WTC11 (cell line): Measurements from ENCODE around the gene ANKLE2. TPM values are rescaled to one million over a fixed set of nuclear protein-coding genes. Genes with fewer than 3 reads are reported as not detected.

Source experiments
- ATAC-seq: fragments of 200-7000 bp; cut with Tn5 transposase; 2 replicates; pipeline ENCODE4 v1.10.0; 2021; ENCODE audit warnings: mild to moderate bottlenecking, moderate library complexity
- CTCF ChIA-PET: fragments of 300-600 bp; sonication (Branson Sonifier 250); formaldehyde crosslinking; loops from one replicate; lab custom pipeline; 2021; ENCODE audit warnings: antibody characterized with exemption; lab: Charles Lee
- POLR2A ChIA-PET: fragments of 350-600 bp; sonication (Branson Sonifier 250); formaldehyde crosslinking; loops from one replicate; lab custom pipeline; 2021; ENCODE audit warnings: antibody characterized with exemption; lab: Charles Lee
- DNase-seq: peaks from one replicate; pipeline ENCODE4 v3.0.0; 2021; ENCODE audit warnings: low spot score
- H3K27ac Mint-ChIP-seq: 2 replicates; pipeline ENCODE4 v1.8.0; 2021; ENCODE audit warnings: mixed read lengths
- H3K27me3 Mint-ChIP-seq: 2 replicates; pipeline ENCODE4 v1.8.0; 2021; ENCODE audit warnings: low read depth, mild to moderate bottlenecking, moderate library complexity, mixed read lengths
- H3K36me3 Mint-ChIP-seq: 2 replicates; pipeline ENCODE4 v1.8.0; 2021; ENCODE audit warnings: mixed read lengths
- H3K4me1 Mint-ChIP-seq: 2 replicates; pipeline ENCODE4 v1.8.0; 2022; ENCODE audit warnings: mixed read lengths
- H3K4me3 Mint-ChIP-seq: 2 replicates; pipeline ENCODE4 v1.8.0; 2021; ENCODE audit warnings: mild to moderate bottlenecking, moderate library complexity, mixed read lengths
- H3K9me3 Mint-ChIP-seq: 2 replicates; pipeline ENCODE4 v1.8.0; 2021; ENCODE audit warnings: mixed read lengths
- AR ChIP-seq: fragments of 250-450 bp; sonication (Bioruptor Pico); IDR thresholded peaks from 2 replicates; pipeline ENCODE4 v1.9.0; 2021; ENCODE audit warnings: mild to moderate bottlenecking
- ATF1 ChIP-seq: sonication (generic); formaldehyde crosslinking; IDR thresholded peaks from 2 replicates; pipeline ENCODE4 v1.8.1; 2023; ENCODE audit warnings: mild to moderate bottlenecking, moderate library complexity, missing genetic modification reagents
- CREB1 ChIP-seq: sonication (generic); formaldehyde crosslinking; IDR thresholded peaks from 2 replicates; pipeline ENCODE4 v1.8.0; 2023; ENCODE audit warnings: mild to moderate bottlenecking, missing genetic modification reagents
- E2F5 ChIP-seq: sonication (generic); formaldehyde crosslinking; IDR thresholded peaks from 2 replicates; pipeline ENCODE4 v1.8.1; 2022; ENCODE audit warnings: mild to moderate bottlenecking, moderate library complexity, missing genetic modification reagents
- ELF4 ChIP-seq: sonication (generic); formaldehyde crosslinking; IDR thresholded peaks from 2 replicates; pipeline ENCODE4 v1.8.1; 2022; ENCODE audit warnings: low read depth, mild to moderate bottlenecking, moderate library complexity, missing genetic modification reagents
- EMX1 ChIP-seq: fragments of 250-450 bp; sonication (Bioruptor Pico); IDR thresholded peaks from 2 replicates; pipeline ENCODE4 v1.8.0; 2021; ENCODE audit warnings: mild to moderate bottlenecking
- ETV6 ChIP-seq: sonication (generic); formaldehyde crosslinking; IDR thresholded peaks from 2 replicates; pipeline ENCODE4 v1.8.1; 2022; ENCODE audit warnings: mild to moderate bottlenecking, missing genetic modification reagents
- FOXP4 ChIP-seq: sonication (generic); formaldehyde crosslinking; IDR thresholded peaks from 2 replicates; pipeline ENCODE4 v1.8.0; 2022; ENCODE audit warnings: mild to moderate bottlenecking, missing genetic modification reagents
- GTF2I ChIP-seq: fragments of 250-450 bp; sonication (Bioruptor Pico); conservative IDR thresholded peaks from 2 replicates; pipeline ENCODE4 v1.4.0; 2021; ENCODE audit warnings: mild to moderate bottlenecking
- JUN ChIP-seq: sonication (generic); formaldehyde crosslinking; IDR thresholded peaks from 2 replicates; pipeline ENCODE4 v1.8.0; 2023; ENCODE audit warnings: mild to moderate bottlenecking, missing genetic modification reagents
- MLX ChIP-seq: sonication (generic); formaldehyde crosslinking; IDR thresholded peaks from 2 replicates; pipeline ENCODE4 v1.8.1; 2023; ENCODE audit warnings: mild to moderate bottlenecking, missing genetic modification reagents, moderate library complexity
- NFATC4 ChIP-seq: fragments of 250-450 bp; sonication (Bioruptor Pico); IDR thresholded peaks from 2 replicates; pipeline ENCODE4 v1.9.0; 2021; ENCODE audit warnings: mild to moderate bottlenecking
- NR3C1 ChIP-seq: sonication (generic); formaldehyde crosslinking; conservative IDR thresholded peaks from 2 replicates; pipeline ENCODE4 v1.8.1; 2023; ENCODE audit warnings: low read depth, mild to moderate bottlenecking, missing genetic modification reagents
- PREB ChIP-seq: sonication (generic); formaldehyde crosslinking; IDR thresholded peaks from 2 replicates; pipeline ENCODE4 v1.8.1; 2022; ENCODE audit warnings: mild to moderate bottlenecking, missing genetic modification reagents, moderate library complexity, borderline replicate concordance
- TEAD4 ChIP-seq: sonication (generic); formaldehyde crosslinking; IDR thresholded peaks from 2 replicates; pipeline ENCODE4 v1.8.0; 2022; ENCODE audit warnings: mild to moderate bottlenecking, missing genetic modification reagents
- ZBTB43 ChIP-seq: sonication (generic); formaldehyde crosslinking; IDR thresholded peaks from 2 replicates; pipeline ENCODE4 v1.8.1; 2023; ENCODE audit warnings: mild to moderate bottlenecking, missing genetic modification reagents
- ZNF121 ChIP-seq: sonication (generic); formaldehyde crosslinking; IDR thresholded peaks from 2 replicates; pipeline ENCODE4 v1.8.0; 2023; ENCODE audit warnings: missing genetic modification reagents
- ZNF396 ChIP-seq: fragments of 250-450 bp; sonication (Bioruptor Pico); IDR thresholded peaks from 2 replicates; pipeline ENCODE4 v1.8.0; 2021; ENCODE audit warnings: mild to moderate bottlenecking, moderate library complexity, borderline replicate concordance
- total RNA-seq: library from RNA; stranded (reverse); gene quantifications from 3 replicates; pipeline ENCODE4 v1.2.3, GENCODE V29; 2021

The ANKLE2 gene
- total RNA-seq, 1 experiment from 2014 or later, result 63.8 TPM

- no peak for TF ChIP-seq ZBTB43 (CRISPR knock-in tag)
- TF ChIP-seq NR3C1, result no peak
- no peak for TF ChIP-seq AR (CRISPR knock-in tag)
These were observed 14.2 kb downstream of the ANKLE2 start (continued) for GRCh38 chr12:132747395-132747794.

GRCh38 chr12:132746613-132747012, 15.0 kb downstream of the ANKLE2 start:
- H3K4me3 Mint-ChIP-seq, result no peak overlapping the region
- POLR2A ChIA-PET, result no interaction called here

More at GRCh38 chr12:132746613-132747012, 15.0 kb downstream of the ANKLE2 start:
- CTCF ChIA-PET, result interaction anchor here (3.1 kb wide), 1 partner anchor 22 kb away, joined by 11 read pairs; no protein-coding TSS in a partner anchor
- DNase-seq (no peak), ATAC-seq (no peak)
- no peak overlapping the region for H3K27ac Mint-ChIP-seq
- no peaks in the 10 kb centered on the region for H3K4me1 Mint-ChIP-seq
- no peaks in the 10 kb centered on the region for H3K27me3 Mint-ChIP-seq
- H3K36me3 Mint-ChIP-seq, result peaks cover 78% of the 10 kb centered on the region
- TF ChIP-seq MLX (no peak), PREB (CRISPR knock-in tag) (no peak), ATF1 (CRISPR knock-in tag) (no peak), ZNF121 (CRISPR knock-in tag) (no peak), TEAD4 (CRISPR knock-in tag) (no peak), EMX1 (CRISPR knock-in tag) (no peak), E2F5 (CRISPR knock-in tag) (no peak), CREB1 (CRISPR knock-in tag) (no peak), ZBTB43 (CRISPR knock-in tag) (no peak), ELF4 (CRISPR knock-in tag) (no peak), GTF2I (CRISPR knock-in tag) (no peak), ETV6 (CRISPR knock-in tag) (no peak), ZNF396 (CRISPR knock-in tag) (no peak), FOXP4 (CRISPR knock-in tag) (no peak), NR3C1 (no peak), NFATC4 (CRISPR knock-in tag) (no peak), JUN (no peak)
- peaks cover 6% of the 10 kb centered on the region; the same call in 1 of the 2 replicates for H3K9me3 Mint-ChIP-seq
